Measurements from ENCODE around the gene SLC19A1. TPM values are rescaled to one million over a fixed set of nuclear protein-coding genes. Genes with fewer than 3 reads are reported as not detected.

SLC19A1 gene
- polyA plus RNA-seq, 4 donors = 12.6 to 20.8 (median 15.0) TPM

- Histone ChIP-seq H3K4me1 (ENCODE audit: control insufficient read depth in 3 of 3, insufficient read depth in 2 of 3, low read depth in 1 of 3, low read length in 2 of 3) (peaks cover 0 to 40% (median 2%) of the 10 kb centered on the region in 3 donors), H3K27me3 (ENCODE audit: control insufficient read depth in 3 of 3, insufficient read depth in 3 of 3, low read length in 3 of 3) (no peaks in the 10 kb centered on the region), H3K9me3 (ENCODE audit: control insufficient read depth in 2 of 2, insufficient read depth in 1 of 2, low read depth in 1 of 2, low read length in 1 of 2) (peaks cover 0 to 7% of the 10 kb centered on the region in 2 donors), H3K4me3 (ENCODE audit: low read depth in 1 of 3, low read length in 3 of 3) (peak overlapping the region in 1 of 3 donors; percentile 47), H3K27ac (ENCODE audit: low read depth in 1 of 3, low read length in 2 of 3) (peak overlapping the region in 2 of 3 donors; percentile 33 to 71), H3K36me3 (ENCODE audit: control insufficient read depth in 3 of 3, insufficient read depth in 2 of 3, low read depth in 1 of 3, low read length in 3 of 3) (peaks cover 0 to 41% (median 0%) of the 10 kb centered on the region in 3 donors)
- FAIRE-seq (no peak), DNase-seq (no peak)
- WGBS, 3 donors = 77 to 86% (median 79%) methylated on average over 10 of the region's 10 CpGs
These were observed 1.7 kb downstream of the SLC19A1 start for GRCh38 chr21:45540601-45540970.

GRCh38 chr21:45539796-45540600, 2.2 kb downstream of the SLC19A1 start:
- H3K4me1 ChIP-seq (ENCODE audit: control insufficient read depth in 3 of 3, insufficient read depth in 2 of 3, low read depth in 1 of 3, low read length in 2 of 3) = peaks cover 0 to 45% (median 2%) of the 10 kb centered on the region in 3 donors
- FAIRE-seq (no peak), DNase-seq (no peak)
- peak overlapping the region in 2 of 3 donors; percentile 33 to 71 for H3K27ac ChIP-seq (ENCODE audit: low read depth in 1 of 3, low read length in 2 of 3)
- H3K27me3 ChIP-seq (ENCODE audit: control insufficient read depth in 3 of 3, insufficient read depth in 3 of 3, low read length in 3 of 3) = no peaks in the 10 kb centered on the region
- peaks cover 0 to 7% of the 10 kb centered on the region in 2 donors for H3K9me3 ChIP-seq (ENCODE audit: control insufficient read depth in 2 of 2, insufficient read depth in 1 of 2, low read depth in 1 of 2, low read length in 1 of 2)
- H3K36me3 ChIP-seq (ENCODE audit: control insufficient read depth in 3 of 3, insufficient read depth in 2 of 3, low read depth in 1 of 3, low read length in 3 of 3) = peaks cover 0 to 47% (median 0%) of the 10 kb centered on the region in 3 donors
- no peak overlapping the region for H3K4me3 ChIP-seq (ENCODE audit: low read depth in 1 of 3, low read length in 3 of 3)
- 93 to 95% (median 95%) methylated on average over 22 to 24 of the region's 24 CpGs for WGBS, 3 donors

GRCh38 chr21:45539046-45539795, 3.0 kb downstream of the SLC19A1 start:
- H3K36me3 ChIP-seq (ENCODE audit: control insufficient read depth in 3 of 3, insufficient read depth in 2 of 3, low read depth in 1 of 3, low read length in 3 of 3) = peaks cover 0 to 55% (median 0%) of the 10 kb centered on the region in 3 donors
- DNase-seq (peak; percentile 76 to 81), FAIRE-seq (no peak)
- peaks cover 0 to 53% (median 2%) of the 10 kb centered on the region in 3 donors for H3K4me1 ChIP-seq (ENCODE audit: control insufficient read depth in 3 of 3, insufficient read depth in 2 of 3, low read depth in 1 of 3, low read length in 2 of 3)
- H3K27ac ChIP-seq (ENCODE audit: low read depth in 1 of 3, low read length in 2 of 3) = peak overlapping the region in 2 of 3 donors; percentile 33 to 71
- WGBS, 3 donors = 42 to 76% (median 48%) methylated on average over 17 of the region's 17 CpGs
- H3K4me3 ChIP-seq (ENCODE audit: low read depth in 1 of 3, low read length in 3 of 3) = no peak overlapping the region
- H3K9me3 ChIP-seq (ENCODE audit: control insufficient read depth in 2 of 2, insufficient read depth in 1 of 2, low read depth in 1 of 2, low read length in 1 of 2) = peaks cover 0 to 7% of the 10 kb centered on the region in 2 donors
- no peaks in the 10 kb centered on the region for H3K27me3 ChIP-seq (ENCODE audit: control insufficient read depth in 3 of 3, insufficient read depth in 3 of 3, low read length in 3 of 3)

GRCh38 chr21:45538381-45539045, 3.7 kb downstream of the SLC19A1 start:
- DNase-seq = no peak
- WGBS, 3 donors = 73 to 90% (median 82%) methylated on average over 30 to 31 of the region's 31 CpGs

DNA sequence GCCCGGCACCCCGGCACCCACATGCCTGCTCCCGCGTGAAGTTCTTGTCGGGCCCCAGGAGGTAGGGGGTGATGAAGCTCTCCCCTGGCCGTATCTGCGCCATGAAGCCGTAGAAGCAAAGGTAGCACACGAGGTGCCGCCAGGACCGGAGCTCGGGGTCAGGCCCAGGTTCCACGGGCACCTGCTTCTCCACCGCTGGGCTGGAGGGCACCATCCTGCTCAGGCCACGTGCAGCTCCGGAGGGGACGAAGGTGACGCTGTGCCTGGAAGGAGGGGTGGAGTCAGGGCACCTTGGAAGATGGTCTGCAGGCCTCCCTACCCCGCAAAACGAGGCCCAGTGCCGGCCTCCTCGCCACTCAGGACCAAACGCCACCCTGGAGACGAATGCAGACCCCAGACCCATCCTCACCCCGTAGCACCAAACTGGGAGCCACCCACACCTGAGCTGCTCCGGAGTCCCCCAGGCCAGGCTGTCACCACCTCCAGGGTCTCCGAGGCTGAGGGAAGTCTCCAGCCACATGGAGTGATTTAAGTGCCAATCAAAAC, 4.4 kb downstream of the SLC19A1 start:
- WGBS, 3 donors = 89 to 93% (median 91%) methylated on average over 26 to 27 of the region's 27 CpGs
- DNase-seq = no peak

More at GRCh38 chr21:45538381-45539045, 3.7 kb downstream of the SLC19A1 start:
- Histone ChIP-seq H3K4me3 (ENCODE audit: low read depth in 1 of 3, low read length in 3 of 3) (no peak overlapping the region), H3K4me1 (ENCODE audit: control insufficient read depth in 3 of 3, insufficient read depth in 2 of 3, low read depth in 1 of 3, low read length in 2 of 3) (peaks cover 0 to 60% (median 2%) of the 10 kb centered on the region in 3 donors), H3K27ac (ENCODE audit: low read depth in 1 of 3, low read length in 2 of 3) (peak overlapping the region in 2 of 3 donors; percentile 39 to 71), H3K27me3 (ENCODE audit: control insufficient read depth in 3 of 3, insufficient read depth in 3 of 3, low read length in 3 of 3) (no peaks in the 10 kb centered on the region), H3K36me3 (ENCODE audit: control insufficient read depth in 3 of 3, insufficient read depth in 2 of 3, low read depth in 1 of 3, low read length in 3 of 3) (peaks cover 0 to 62% (median 0%) of the 10 kb centered on the region in 3 donors), H3K9me3 (ENCODE audit: control insufficient read depth in 2 of 2, insufficient read depth in 1 of 2, low read depth in 1 of 2, low read length in 1 of 2) (peaks cover 0 to 7% of the 10 kb centered on the region in 2 donors)
- FAIRE-seq = no peak

DNA sequence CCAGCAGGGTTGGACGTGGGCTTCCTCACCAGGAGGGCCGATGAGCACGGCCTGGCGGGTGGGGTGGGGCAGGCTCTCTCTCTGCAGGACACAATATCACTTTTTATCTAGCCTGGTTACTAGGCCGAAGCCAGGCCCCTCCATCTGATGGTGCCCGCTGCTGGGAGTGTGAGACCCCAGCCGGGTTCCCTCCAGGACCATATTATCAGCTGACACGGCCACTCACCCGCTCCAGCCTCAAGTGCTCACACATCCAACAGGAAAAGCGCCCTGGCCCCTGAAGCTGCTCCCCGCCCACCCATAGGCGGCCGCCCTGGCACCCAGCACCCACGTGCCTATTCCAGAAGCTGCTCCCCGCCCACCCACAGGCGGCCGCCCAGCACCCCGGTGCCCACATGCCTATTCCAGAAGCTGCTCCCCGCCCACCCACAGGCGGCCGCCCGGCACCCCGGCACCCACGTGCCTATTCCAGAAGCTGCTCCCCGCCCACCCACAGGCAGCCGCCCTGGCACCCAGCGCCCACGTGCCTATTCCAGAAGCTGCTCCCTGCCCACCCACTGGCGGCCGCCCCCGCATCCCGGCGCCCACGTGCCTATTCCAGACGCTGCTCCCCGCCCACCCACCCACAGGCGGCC, 5.0 kb downstream of the SLC19A1 start:
- FAIRE-seq = no peak
- no peak overlapping the region for H3K4me3 ChIP-seq (ENCODE audit: low read depth in 1 of 3, low read length in 3 of 3)
- WGBS, 3 donors = 89 to 93% (median 91%) methylated on average over 29 to 37 of the region's 37 CpGs
- H3K27ac ChIP-seq (ENCODE audit: low read depth in 1 of 3, low read length in 2 of 3) = no peak overlapping the region
- no peaks in the 10 kb centered on the region for H3K27me3 ChIP-seq (ENCODE audit: control insufficient read depth in 3 of 3, insufficient read depth in 3 of 3, low read length in 3 of 3)
- peaks cover 0 to 7% of the 10 kb centered on the region in 2 donors for H3K9me3 ChIP-seq (ENCODE audit: control insufficient read depth in 2 of 2, insufficient read depth in 1 of 2, low read depth in 1 of 2, low read length in 1 of 2)
- H3K36me3 ChIP-seq (ENCODE audit: control insufficient read depth in 3 of 3, insufficient read depth in 2 of 3, low read depth in 1 of 3, low read length in 3 of 3) = peaks cover 0 to 70% (median 0%) of the 10 kb centered on the region in 3 donors
- H3K4me1 ChIP-seq (ENCODE audit: control insufficient read depth in 3 of 3, insufficient read depth in 2 of 3, low read depth in 1 of 3, low read length in 2 of 3) = peaks cover 0 to 64% (median 3%) of the 10 kb centered on the region in 3 donors
- no peak for DNase-seq

More for the DNA sequence above, 4.4 kb downstream of the SLC19A1 start:
- Histone ChIP-seq H3K9me3 (ENCODE audit: control insufficient read depth in 2 of 2, insufficient read depth in 1 of 2, low read depth in 1 of 2, low read length in 1 of 2) (peaks cover 0 to 7% of the 10 kb centered on the region in 2 donors), H3K27me3 (ENCODE audit: control insufficient read depth in 3 of 3, insufficient read depth in 3 of 3, low read length in 3 of 3) (no peaks in the 10 kb centered on the region), H3K4me1 (ENCODE audit: control insufficient read depth in 3 of 3, insufficient read depth in 2 of 3, low read depth in 1 of 3, low read length in 2 of 3) (peaks cover 0 to 60% (median 3%) of the 10 kb centered on the region in 3 donors), H3K4me3 (ENCODE audit: low read depth in 1 of 3, low read length in 3 of 3) (no peak overlapping the region), H3K36me3 (ENCODE audit: control insufficient read depth in 3 of 3, insufficient read depth in 2 of 3, low read depth in 1 of 3, low read length in 3 of 3) (peaks cover 0 to 68% (median 0%) of the 10 kb centered on the region in 3 donors), H3K27ac (ENCODE audit: low read depth in 1 of 3, low read length in 2 of 3) (peak overlapping the region in 1 of 3 donors; percentile 71)
- no peak for FAIRE-seq

DNA sequence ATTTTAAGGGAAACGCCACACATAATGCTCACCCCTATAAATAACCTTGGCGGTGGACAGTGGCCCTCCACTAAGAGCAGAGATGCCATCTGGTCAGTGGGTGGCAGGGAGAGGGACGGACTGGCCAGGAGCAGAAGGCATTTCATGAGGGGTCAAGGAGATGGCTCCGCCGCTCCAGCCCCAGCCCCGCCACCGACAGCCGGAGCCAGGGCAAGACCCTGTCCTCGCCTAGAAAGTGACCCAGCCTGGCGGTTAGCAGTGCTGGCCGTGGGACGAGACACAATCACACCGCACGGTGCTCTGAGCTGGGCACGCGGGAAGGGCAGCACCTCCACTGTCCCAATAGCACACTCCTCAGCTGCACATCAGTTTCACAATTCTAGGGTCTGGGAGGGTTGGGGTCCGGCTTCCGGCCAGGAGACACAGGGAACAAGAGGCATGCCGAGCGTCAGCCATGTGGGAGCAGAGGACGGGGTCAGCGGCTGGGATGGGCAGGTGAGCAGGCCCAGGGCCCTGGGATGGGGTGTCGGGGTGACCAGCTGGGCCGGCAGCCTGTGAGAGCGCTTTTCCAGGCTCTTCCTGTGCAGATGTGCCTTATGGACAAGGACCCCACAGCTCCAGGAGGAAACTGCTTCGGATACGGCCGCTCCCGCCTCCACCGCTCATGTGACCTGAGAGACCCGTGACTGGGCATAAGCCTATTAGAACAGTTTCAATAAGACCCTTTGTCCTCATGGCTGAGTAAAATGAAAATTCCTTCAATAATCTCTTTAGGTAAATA, 5.7 kb downstream of the SLC19A1 start:
- H3K4me1 ChIP-seq (ENCODE audit: control insufficient read depth in 3 of 3, insufficient read depth in 2 of 3, low read depth in 1 of 3, low read length in 2 of 3) = peaks cover 0 to 63% (median 3%) of the 10 kb centered on the region in 3 donors
- FAIRE-seq (no peak), DNase-seq (no peak)
- no peak overlapping the region for H3K4me3 ChIP-seq (ENCODE audit: low read depth in 1 of 3, low read length in 3 of 3)
- H3K27ac ChIP-seq (ENCODE audit: low read depth in 1 of 3, low read length in 2 of 3) = peak overlapping the region in 1 of 3 donors; percentile 40
- peaks cover 0 to 7% of the 10 kb centered on the region in 2 donors for H3K9me3 ChIP-seq (ENCODE audit: control insufficient read depth in 2 of 2, insufficient read depth in 1 of 2, low read depth in 1 of 2, low read length in 1 of 2)
- H3K27me3 ChIP-seq (ENCODE audit: control insufficient read depth in 3 of 3, insufficient read depth in 3 of 3, low read length in 3 of 3) = no peaks in the 10 kb centered on the region
- 91 to 92% (median 91%) methylated on average over 31 of the region's 31 CpGs for WGBS, 3 donors
- H3K36me3 ChIP-seq (ENCODE audit: control insufficient read depth in 3 of 3, insufficient read depth in 2 of 3, low read depth in 1 of 3, low read length in 3 of 3) = peaks cover 0 to 77% (median 2%) of the 10 kb centered on the region in 3 donors
